ENCODE data around the gene S1PR5.

DNA sequence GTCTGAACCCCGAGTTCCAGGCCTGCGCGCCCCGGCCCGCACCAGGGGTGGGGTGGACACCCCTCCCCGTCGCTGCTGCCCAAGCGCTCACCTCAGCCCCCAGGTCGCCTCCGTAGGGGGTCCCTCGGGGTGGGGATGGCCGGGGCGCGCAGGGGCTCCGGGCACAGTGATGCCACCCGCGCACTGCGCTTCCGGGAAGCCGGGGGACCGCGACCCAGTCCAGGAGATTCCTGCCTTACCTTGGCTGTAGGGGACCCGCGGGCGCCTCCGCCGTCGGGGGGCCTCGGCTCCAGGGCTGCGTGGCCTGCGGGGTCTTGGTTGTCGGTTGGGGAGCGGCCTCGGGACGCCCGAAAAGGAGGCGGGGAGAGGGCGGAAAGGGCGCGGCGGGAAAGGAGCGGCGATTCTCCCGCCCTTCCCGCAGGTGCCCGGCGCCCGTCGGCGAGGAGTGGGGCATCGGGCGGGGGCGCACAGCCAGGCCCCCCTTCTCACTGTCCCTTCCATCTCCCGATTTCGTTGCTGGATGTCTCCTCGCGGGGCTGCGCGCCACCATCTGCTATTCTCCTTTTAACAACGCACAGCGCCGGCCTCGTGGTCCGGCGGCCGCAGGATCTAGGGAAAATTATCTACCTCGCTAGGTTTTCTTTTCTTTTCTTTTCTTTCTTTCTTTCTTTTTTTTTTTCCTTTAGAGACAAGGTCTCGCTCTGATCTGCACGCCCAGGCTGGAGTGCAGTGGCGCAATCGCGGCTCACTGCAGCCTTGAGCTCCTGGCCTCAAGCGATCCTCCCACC lies 14.1 kb downstream of the S1PR5 start, which contains the start of gene KEAP1:
- TF ChIP-seq CTCF (IDR thresholded peaks at IDR 0.05): no peak
- no peak for TF ChIP-seq POLR2A (IDR thresholded peaks at IDR 0.05)

Measured in esophagus squamous epithelium (tissue), 4 donors.